H1 (cell line): ENCODE results near the gene CPZ. TPM values are rescaled to one million over a fixed set of nuclear protein-coding genes. Genes with fewer than 3 reads are reported as not detected.

Experiments used
- CTCF ChIA-PET: fragments of 300-600 bp; sonication (Branson Sonifier 250); formaldehyde crosslinking; loops from one replicate; lab custom pipeline; 2021; ENCODE audit not compliant: partially characterized antibody; lab: Charles Lee
- POLR2A ChIA-PET: fragments of 300-600 bp; sonication (Branson Sonifier 250); formaldehyde crosslinking; loops from one replicate; lab custom pipeline; 2021; ENCODE audit warnings: inconsistent platforms; ENCODE audit not compliant: partially characterized antibody; lab: Charles Lee
- DNase-seq, 2 experiments: peaks; one replicate each; pipeline versions ENCODE4 v3.0.0 to v3.0.0-alpha.2; 2010 to 2022; ENCODE audit warnings: low spot score in 2 of 2, low read depth in 1 of 2, mixed read lengths in 1 of 2
- FAIRE-seq: peaks from 2 replicates; lab custom pipeline; 2011; peaks lifted over from hg19 to GRCh38; lab: Jason Lieb, UNC
- H2AFZ ChIP-seq: 2 replicates; pipeline ENCODE4 v1.8.1; 2012; ENCODE audit warnings: low read length, inconsistent platforms
- H2AK5ac ChIP-seq: 2 replicates; pipeline ENCODE4 v1.6.1; 2013; ENCODE audit warnings: low read depth, low read length
- H2BK120ac ChIP-seq: replicated peaks from 2 replicates; pipeline ENCODE3; 2013; ENCODE audit warnings: low read depth, low read length, inconsistent platforms
- H2BK12ac ChIP-seq: 2 replicates; pipeline ENCODE4 v1.6.1; 2013; ENCODE audit warnings: low read depth, low read length
- H2BK15ac ChIP-seq: 2 replicates; pipeline ENCODE4 v1.6.1; 2013; ENCODE audit warnings: low read length
- H2BK20ac ChIP-seq: 2 replicates; pipeline ENCODE4 v1.6.1; 2013; ENCODE audit warnings: low read length
- H2BK5ac ChIP-seq: 2 replicates; pipeline ENCODE4 v1.6.1; 2013; ENCODE audit warnings: low read depth, low read length
- H3K14ac ChIP-seq: 2 replicates; pipeline ENCODE4 v1.6.1; 2013; ENCODE audit warnings: inconsistent platforms; ENCODE audit not compliant: insufficient read length
- H3K18ac ChIP-seq: 2 replicates; pipeline ENCODE4 v1.6.1; 2013; ENCODE audit warnings: low read length; ENCODE audit errors: extremely low read depth
- H3K23ac ChIP-seq: 2 replicates; pipeline ENCODE4 v1.6.1; 2013; ENCODE audit warnings: inconsistent platforms; ENCODE audit not compliant: insufficient read length
- H3K23me2 ChIP-seq: 2 replicates; pipeline ENCODE4 v1.6.1; 2013; ENCODE audit warnings: low read depth, low read length
- H3K27ac ChIP-seq: 2 replicates; pipeline ENCODE4 v1.6.1; 2011; ENCODE audit warnings: low read depth, low read length, inconsistent platforms
- H3K27me3 ChIP-seq, 4 experiments: replicated peaks in 1 of 4; 1 replicate in 1 of 4; 2 replicates in 3 of 4; pipeline versions ENCODE4 v1.6.1 to v1.8.1; 2011 to 2013; ENCODE audit warnings: low read length in 3 of 4, mild to moderate bottlenecking in 3 of 4, inconsistent platforms in 2 of 4, mixed read lengths in 2 of 4, moderate library complexity in 1 of 4; ENCODE audit not compliant: control insufficient read depth in 3 of 4, insufficient read depth in 3 of 4; ENCODE audit errors: extremely low read depth in 1 of 4
- H3K36me3 ChIP-seq, 4 experiments: 2 replicates each; pipeline versions ENCODE4 v1.6.1 to v1.8.1; 2011 to 2013; ENCODE audit warnings: mild to moderate bottlenecking in 4 of 4, low read length in 3 of 4, moderate library complexity in 2 of 4, control low read depth in 1 of 4, inconsistent platforms in 1 of 4; ENCODE audit not compliant: insufficient read depth in 4 of 4, control insufficient read depth in 2 of 4
- H3K4ac ChIP-seq: replicated peaks from 2 replicates; pipeline ENCODE3; 2013; ENCODE audit warnings: low read length, low read depth, mixed read lengths, inconsistent platforms; ENCODE audit not compliant: insufficient read length
- H3K4me1 ChIP-seq, 4 experiments: replicated peaks in 1 of 4; 1 replicate in 1 of 4; 2 replicates in 3 of 4; pipeline versions ENCODE4 v1.6.1 to v1.8.1; 2011 to 2013; ENCODE audit warnings: low read length in 3 of 4, inconsistent platforms in 2 of 4, mixed read lengths in 1 of 4; ENCODE audit not compliant: insufficient read depth in 4 of 4, control insufficient read depth in 3 of 4
- H3K4me2 ChIP-seq, 2 experiments: 2 replicates each; pipeline versions ENCODE4 v1.6.1 to v1.8.1; 2011 to 2013; ENCODE audit warnings: low read depth in 2 of 2, low read length in 2 of 2, control low read depth in 1 of 2, inconsistent platforms in 1 of 2, mild to moderate bottlenecking in 1 of 2; ENCODE audit not compliant: insufficient read depth in 1 of 2
- H3K4me3 ChIP-seq, 4 experiments: fragments of 200-600, 300-600 bp in 1 of 4; sonication (generic), shearing (Covaris generic), sonication (Bioruptor Twin) in 1 of 4; 2 replicates each; pipeline versions ENCODE4 v1.5.1 to v1.8.1; 2011 to 2016; ENCODE audit warnings: low read length in 4 of 4, low read depth in 3 of 4, control low read depth in 2 of 4, inconsistent platforms in 2 of 4, mild to moderate bottlenecking in 2 of 4, mixed read lengths in 1 of 4, moderate library complexity in 1 of 4; ENCODE audit not compliant: insufficient read depth in 2 of 4; ENCODE audit errors: extremely low read depth in 1 of 4
- H3K56ac ChIP-seq: replicated peaks from 2 replicates; pipeline ENCODE3; 2013; ENCODE audit warnings: low read depth, mild to moderate bottlenecking, mixed read lengths, low read length, inconsistent platforms; ENCODE audit not compliant: insufficient read length
- H3K79me1 ChIP-seq: 2 replicates; pipeline ENCODE4 v1.6.1; 2013; ENCODE audit warnings: low read depth, low read length, control low read depth
- H3K79me2 ChIP-seq, 2 experiments: 2 replicates each; pipeline versions ENCODE4 v1.6.1 to v1.8.1; 2012 to 2013; ENCODE audit warnings: low read length in 2 of 2, mild to moderate bottlenecking in 2 of 2, inconsistent platforms in 1 of 2; ENCODE audit not compliant: insufficient read depth in 2 of 2, control insufficient read depth in 1 of 2
- H3K9ac ChIP-seq, 4 experiments: replicated peaks in 1 of 4; 1 replicate in 1 of 4; 2 replicates in 3 of 4; pipeline versions ENCODE4 v1.6.1 to v1.8.1; 2011 to 2013; ENCODE audit warnings: low read depth in 3 of 4, low read length in 3 of 4, control low read depth in 2 of 4, mild to moderate bottlenecking in 2 of 4, moderate library complexity in 2 of 4, inconsistent platforms in 1 of 4; ENCODE audit errors: extremely low read depth in 1 of 4
- H3K9me3 ChIP-seq, 2 experiments: 2 replicates each; pipeline versions ENCODE4 v1.6.1 to v1.8.1; 2012 to 2013; ENCODE audit warnings: mild to moderate bottlenecking in 2 of 2, moderate library complexity in 2 of 2, control low read depth in 1 of 2, inconsistent platforms in 1 of 2, low read depth in 1 of 2, low read length in 1 of 2, mixed read lengths in 1 of 2; ENCODE audit not compliant: insufficient read depth in 2 of 2
- H4K20me1 ChIP-seq, 2 experiments: replicated peaks in 1 of 2; 2 replicates each; pipeline versions ENCODE3 to v1.8.1; 2011 to 2013; ENCODE audit warnings: inconsistent platforms in 2 of 2, low read length in 2 of 2, mild to moderate bottlenecking in 1 of 2; ENCODE audit not compliant: insufficient read depth in 2 of 2, control insufficient read depth in 1 of 2
- H4K5ac ChIP-seq: 2 replicates; pipeline ENCODE4 v1.6.1; 2013; ENCODE audit warnings: low read length, low read depth, mixed read lengths, inconsistent platforms; ENCODE audit not compliant: insufficient read length
- H4K8ac ChIP-seq: 2 replicates; pipeline ENCODE4 v1.8.0; 2013; ENCODE audit warnings: mild to moderate bottlenecking, moderate library complexity, low read length, inconsistent platforms; ENCODE audit not compliant: insufficient read depth; ENCODE audit errors: extremely low read depth
- H4K91ac ChIP-seq: replicated peaks from 2 replicates; pipeline ENCODE3; 2013; ENCODE audit warnings: low read length, mixed read lengths, inconsistent platforms; ENCODE audit not compliant: insufficient read length
- BCL11A ChIP-seq, 2 experiments: IDR thresholded peaks; one replicate each; pipeline ENCODE4 v1.6.1; 2011; ENCODE audit warnings: low read depth in 2 of 2, low read length in 2 of 2, mild to moderate bottlenecking in 2 of 2
- POLR2A ChIP-seq, 2 experiments: IDR thresholded peaks; 1 replicate in 1 of 2; 2 replicates in 1 of 2; pipeline ENCODE4 v1.6.1; 2011; ENCODE audit warnings: low read depth in 2 of 2, low read length in 2 of 2, mild to moderate bottlenecking in 2 of 2; ENCODE audit errors: control extremely low read depth in 1 of 2
- RBBP5 ChIP-seq: IDR thresholded peaks from 2 replicates; pipeline ENCODE4 v1.7.1; 2012; ENCODE audit warnings: low read depth, mild to moderate bottlenecking, inconsistent platforms, low read length, moderate library complexity, borderline replicate concordance
- SIN3A ChIP-seq, 2 experiments: IDR thresholded peaks in 1 of 2; conservative IDR thresholded peaks in 1 of 2; 2 replicates each; pipeline ENCODE4 v1.6.1; 2011 to 2012; ENCODE audit warnings: low read length in 2 of 2, improper control_type of control experiment in 1 of 2, low read depth in 1 of 2, mild to moderate bottlenecking in 1 of 2
- SP4 ChIP-seq: IDR thresholded peaks from 2 replicates; pipeline ENCODE4 v1.6.1; 2012; ENCODE audit warnings: low read length, inconsistent platforms
- WGBS, 2 experiments: shearing (Covaris generic) in 1 of 2; methylation state at CpG; one replicate each; pipeline versions ENCODE4 v1.1.6 to v1.1.7; 2013 to 2015; ENCODE audit warnings: low lambda C conversion rate in 2 of 2, mixed read lengths in 2 of 2, inconsistent platforms in 1 of 2, low coverage in 1 of 2, missing lambda C conversion rate in 1 of 2; ENCODE audit not compliant: insufficient replicate concordance in 2 of 2, insufficient coverage in 1 of 2, insufficient read length in 1 of 2; ENCODE audit errors: extremely low coverage in 1 of 2, missing lambda C conversion rate in 1 of 2; 5-methylcytosine and 5-hydroxymethylcytosine counted together
- polyA plus RNA-seq, 7 experiments: library from polyadenylated mRNA; depleted of rRNA in 3 of 7; stranded (reverse) in 5 of 7; unstranded in 2 of 7; fragments of >200 nt in 5 of 7; fragments of 200-250 nt in 2 of 7; gene quantifications; 1 replicate in 5 of 7; 2 replicates in 1 of 7; 4 replicates in 1 of 7; pipeline versions ENCODE4 v1.2.1 to v1.2.3, GENCODE V29; 2011 to 2013; ENCODE audit warnings: missing spikeins in 2 of 7, mixed read lengths in 2 of 7
- total RNA-seq: library from RNA; stranded (reverse); fragmentation: NEBNext Ultra II Directional; extraction: Animal tissue kit (Norgen Biotek cat#: 25700); gene quantifications from 2 replicates; pipeline ENCODE4 v1.2.1, GENCODE V29; 2021

The CPZ gene
- total and polyA plus RNA-seq, 2 of the 8 experiments (the other 6 are each of a cell fraction or from before 2014, with no cell fraction given): 28.8 to 40.7 TPM

GRCh38 chr4:8639021-8639420 is 46.5 kb downstream of the CPZ start:
- no peaks in the 10 kb centered on the region; a peak in 1 of 7 replicates for H3K4me1 ChIP-seq
- no peak overlapping the region for H3K4me3 ChIP-seq
- 80% methylated on average over 10 of the region's 10 CpGs; no CpG with 5 or more reads in 1 of the 2 experiments for WGBS, 2 experiments
- no peak overlapping the region for H3K4ac ChIP-seq
- H2BK20ac ChIP-seq: no peak overlapping the region
- no peak overlapping the region; the same call in 1 of the 2 replicates for H2BK12ac ChIP-seq
- H3K18ac ChIP-seq: no peak overlapping the region
- no peak overlapping the region for H3K4me2 ChIP-seq
- H2BK5ac ChIP-seq: no peak overlapping the region
- no peak overlapping the region; the same call in 1 of the 2 replicates for H4K8ac ChIP-seq
- no peak overlapping the region for H3K9ac ChIP-seq
- H4K91ac ChIP-seq: no peak overlapping the region
- no peak for DNase-seq
- no peak for TF ChIP-seq SP4
- TF ChIP-seq SIN3A (conservative IDR thresholded peaks at IDR 0.05 in 1 of 2, IDR thresholded peaks at IDR 0.05 in 1 of 2; ENCODE audit: low read depth in 1 of 2, low read length in 2 of 2): no peak
- TF ChIP-seq BCL11A (IDR thresholded peaks at IDR 0.05; ENCODE audit: low read depth in 2 of 2, low read length in 2 of 2): no peak
- TF ChIP-seq POLR2A (IDR thresholded peaks at IDR 0.05; ENCODE audit: control extremely low read depth in 1 of 2, low read depth in 2 of 2, low read length in 2 of 2): no peak
- no peak for TF ChIP-seq RBBP5
- TF ChIP-seq, all 59 proteins: peak for 0
- no peak overlapping the region for H3K14ac ChIP-seq
- no peak overlapping the region for H2BK15ac ChIP-seq
- peaks cover 0 to 2% of the 10 kb centered on the region in 2 experiments for H4K20me1 ChIP-seq
- no peaks in the 10 kb centered on the region for H3K79me2 ChIP-seq
- H2BK120ac ChIP-seq: no peak overlapping the region
- ChIA-PET CTCF (no interaction called here), POLR2A (no interaction called here)
- H3K36me3 ChIP-seq: no peaks in the 10 kb centered on the region
- H2AFZ ChIP-seq: no peak overlapping the region
- H3K27ac ChIP-seq: no peak overlapping the region
- no peak overlapping the region for H3K23ac ChIP-seq
- H3K79me1 ChIP-seq: no peaks in the 10 kb centered on the region
- H3K56ac ChIP-seq: no peak overlapping the region
- no peak overlapping the region for H4K5ac ChIP-seq
- no peak overlapping the region for H2AK5ac ChIP-seq
- H3K23me2 ChIP-seq: no peaks in the 10 kb centered on the region
- no peaks in the 10 kb centered on the region for H3K9me3 ChIP-seq
- no peak for FAIRE-seq
- H3K27me3 ChIP-seq: 0 out of 7 replicates have a peak, but pooled peaks cover 0 to 3% (median 0%) of the 10 kb centered on the region in 4 experiments
